HG03097 (cell line): ENCODE data around the gene CHMP4A.

ENCODE experiments used
- ATAC-seq: cut with Tn5 transposase; IDR thresholded peaks from one replicate; pipeline ENCODE4 v1.9.1; 2021; ENCODE audit not compliant: unreplicated experiment, low FRiP score

CHMP4A gene

DNA sequence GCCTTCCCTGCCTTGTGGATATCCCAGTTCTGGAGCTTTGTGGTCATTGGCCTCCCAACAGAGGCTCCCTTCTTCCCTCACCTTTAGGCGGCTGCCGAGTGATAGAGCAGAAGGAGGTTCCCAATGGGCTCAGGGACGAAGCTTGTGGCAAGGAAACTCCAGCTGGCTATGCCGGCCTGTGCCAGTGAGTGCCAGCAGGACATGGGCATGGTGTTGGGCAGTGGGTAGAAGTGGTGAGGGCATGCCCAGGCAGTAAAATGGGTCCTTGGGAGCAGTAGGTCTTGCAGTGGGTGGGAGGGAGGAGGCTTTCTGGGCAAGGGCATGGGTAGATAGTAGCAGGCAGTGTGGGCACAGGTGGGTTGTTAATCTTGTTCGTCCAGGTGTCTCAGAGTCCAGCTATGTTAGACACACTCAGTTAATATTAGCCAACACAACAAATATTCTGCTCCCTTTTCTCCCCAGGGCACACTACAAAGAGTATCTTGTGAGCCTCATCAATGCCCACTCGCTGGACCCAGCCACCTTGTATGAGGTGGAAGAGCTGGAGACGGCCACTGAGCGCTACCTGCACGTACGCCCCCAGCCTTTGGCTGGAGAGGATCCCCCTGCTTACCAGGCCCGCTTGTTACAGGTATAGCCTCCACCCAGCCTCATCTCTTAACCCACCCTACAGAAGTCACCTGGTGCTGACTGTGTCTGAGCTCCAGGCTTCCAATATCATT lies 53.4 kb downstream of the CHMP4A start:
- peak; percentile 1 for ATAC-seq
